B cell (primary cell): Measurements from ENCODE around the gene PSKH1. TPM values are rescaled to one million over a fixed set of nuclear protein-coding genes. Genes with fewer than 3 reads are reported as not detected.
A peak's percentile ranks its signal among the peaks of the same experiment; 100 is the strongest.

Source experiments
- ATAC-seq: fragments of 200-7000 bp; cut with Tn5 transposase; one replicate; pipeline ENCODE4 v1.10.0; 2021; ENCODE audit warnings: low read depth, mild to moderate bottlenecking, moderate number of reproducible peaks, moderate library complexity
- CTCF ChIA-PET: fragments of 350-600 bp; sonication (Branson Sonifier 250); formaldehyde crosslinking; loops from one replicate; lab custom pipeline; 2021; ENCODE audit warnings: antibody characterized with exemption, inconsistent platforms; lab: Charles Lee
- POLR2A ChIA-PET: fragments of 350-600 bp; sonication (Branson Sonifier 250); formaldehyde crosslinking; loops from one replicate; lab custom pipeline; 2021; ENCODE audit warnings: antibody characterized with exemption; lab: Charles Lee
- DNase-seq: peaks from one replicate; pipeline ENCODE4 v3.0.0; 2013
- H2AFZ ChIP-seq: 2 replicates; pipeline ENCODE4 v1.6.1; 2012; ENCODE audit warnings: mild to moderate bottlenecking, low read depth, low read length; ENCODE audit not compliant: insufficient read depth, poor library complexity, severe bottlenecking
- H3K27ac ChIP-seq, 2 donors: 1 replicate in 1 of 2; 2 replicates in 1 of 2; pipeline ENCODE4 v1.5.1; 2012 to 2013; ENCODE audit warnings: low read length in 2 of 2, mild to moderate bottlenecking in 2 of 2, moderate library complexity in 1 of 2
- H3K27me3 ChIP-seq, 4 experiments: fragments of 200-600 bp in 1 of 4; sonication (generic) in 1 of 4; replicated peaks in 1 of 4; 1 replicate in 2 of 4; 2 replicates in 2 of 4; pipeline versions ENCODE4 v1.6.1 to v1.7.0; 2013 to 2016; ENCODE audit warnings: low read length in 3 of 4, mild to moderate bottlenecking in 2 of 4, mixed read lengths in 1 of 4, moderate library complexity in 1 of 4; ENCODE audit not compliant: insufficient read depth in 4 of 4, control insufficient read depth in 3 of 4; ENCODE audit errors: control extremely low read depth in 1 of 4
- H3K36me3 ChIP-seq, 2 experiments: replicated peaks in 1 of 2; 1 replicate in 1 of 2; 2 replicates in 1 of 2; pipeline versions ENCODE4 v1.6.1 to v1.7.1; 2013; ENCODE audit warnings: low read length in 1 of 2; ENCODE audit not compliant: insufficient read depth in 2 of 2, control insufficient read depth in 1 of 2; ENCODE audit errors: control extremely low read depth in 1 of 2, extremely low read depth in 1 of 2
- H3K4me1 ChIP-seq, 2 donors: fragments of 200-600 bp in 1 of 2; sonication (generic) in 1 of 2; 1 replicate in 1 of 2; 2 replicates in 1 of 2; pipeline versions ENCODE4 v1.5.1 to v1.6.1; 2013 to 2017; ENCODE audit warnings: low read length in 2 of 2; ENCODE audit not compliant: control insufficient read depth in 2 of 2, insufficient read depth in 2 of 2
- H3K4me2 ChIP-seq: replicated peaks from 2 replicates; pipeline ENCODE3; 2012; ENCODE audit warnings: mild to moderate bottlenecking, low read depth, low read length; ENCODE audit not compliant: poor library complexity, severe bottlenecking
- H3K4me3 ChIP-seq, 5 experiments: fragments of 200-600 bp in 1 of 5; sonication (generic) in 1 of 5; 1 replicate in 3 of 5; 2 replicates in 2 of 5; pipeline versions ENCODE4 v1.5.1 to v1.7.0; 2011 to 2016; ENCODE audit warnings: low read length in 4 of 5, mild to moderate bottlenecking in 4 of 5, low read depth in 2 of 5, control low read depth in 1 of 5, moderate library complexity in 1 of 5; ENCODE audit not compliant: insufficient read depth in 1 of 5; ENCODE audit errors: control extremely low read depth in 1 of 5, extremely low read depth in 1 of 5
- H3K79me2 ChIP-seq: fragments of 200-600 bp; sonication (generic); one replicate; pipeline ENCODE4 v1.6.0; 2016; ENCODE audit warnings: low read length; ENCODE audit not compliant: control insufficient read depth, insufficient read depth
- H3K9ac ChIP-seq: fragments of 200-600 bp; sonication (generic); 2 replicates; pipeline ENCODE4 v1.6.1; 2017; ENCODE audit warnings: mild to moderate bottlenecking, low read length, moderate library complexity
- H3K9me3 ChIP-seq, 3 donors: one replicate each; pipeline versions ENCODE4 v1.6.1 to v1.7.1; 2013; ENCODE audit warnings: low read length in 2 of 3; ENCODE audit not compliant: control insufficient read depth in 2 of 3, insufficient read depth in 1 of 3; ENCODE audit errors: control extremely low read depth in 1 of 3
- H4K20me1 ChIP-seq: 2 replicates; pipeline ENCODE4 v1.6.0; 2012; ENCODE audit warnings: mild to moderate bottlenecking, low read length; ENCODE audit not compliant: insufficient read depth, control insufficient read depth, poor library complexity, severe bottlenecking
- H3K27ac Mint-ChIP-seq: one replicate; pipeline ENCODE4 v1.8.0; 2021; ENCODE audit warnings: mixed read lengths
- H3K27me3 Mint-ChIP-seq: one replicate; pipeline ENCODE4 v1.8.0; 2021; ENCODE audit warnings: mixed read lengths
- H3K4me1 Mint-ChIP-seq: one replicate; pipeline ENCODE4 v1.8.0; 2021; ENCODE audit warnings: mixed read lengths
- H3K4me3 Mint-ChIP-seq: one replicate; pipeline ENCODE4 v1.8.0; 2021; ENCODE audit warnings: mixed read lengths
- H3K9me3 Mint-ChIP-seq: one replicate; pipeline ENCODE4 v1.8.0; 2022; ENCODE audit warnings: mixed read lengths; ENCODE audit not compliant: insufficient read depth
- CTCF ChIP-seq: fragments of 200-600 bp; IDR thresholded peaks from one replicate; pipeline ENCODE4 v1.8.0; 2022; ENCODE audit warnings: antibody characterized with exemption, mild to moderate bottlenecking
- EZH2 ChIP-seq: IDR thresholded peaks from 2 replicates; pipeline ENCODE4 v1.6.1; 2012; ENCODE audit warnings: borderline replicate concordance, low read depth, mild to moderate bottlenecking, moderate library complexity, low read length; ENCODE audit not compliant: insufficient read depth, poor library complexity, severe bottlenecking
- WGBS: methylation state at CpG from one replicate; pipeline ENCODE4 v1.1.5; 2013; ENCODE audit warnings: missing lambda C conversion rate; ENCODE audit not compliant: insufficient coverage; 5-methylcytosine and 5-hydroxymethylcytosine counted together
- intact Hi-C: fragments of 100-400 bp; cut with micrococcal nuclease; formaldehyde crosslinking; loops from one replicate; pipeline ENCODE4 v1.10.0; 2022
- polyA plus RNA-seq: library from polyadenylated mRNA; depleted of rRNA; stranded (reverse); fragments of >200 nt; gene quantifications from 2 replicates; pipeline ENCODE4 v1.2.3, GENCODE V29; 2012
- total RNA-seq, 2 donors: library from RNA; stranded (reverse); fragments of 120-200 nt in 1 of 2; gene quantifications; 1 replicate in 1 of 2; 2 replicates in 1 of 2; pipeline versions ENCODE4 v1.2.3 to v1.2.4, GENCODE V29; 2013 to 2022

Gene PSKH1
- total and polyA plus RNA-seq, 2 donors (not counting 1 experiment from before 2014, with no cell fraction given), result 20.1 to 29.1 TPM

- no peak overlapping the region for H3K27ac ChIP-seq
- intact Hi-C loops, result loop anchor here (5.0 kb wide), 1 partner anchor 39 kb away; no protein-coding TSS in a partner anchor
- DNase-seq (no peak), ATAC-seq (no peak)
- H3K4me3 ChIP-seq, result no peak overlapping the region
- H3K27me3 ChIP-seq, result no peaks in the 10 kb centered on the region
- TF ChIP-seq CTCF, result no peak
- TF ChIP-seq EZH2, result no peak
- Mint-ChIP-seq H3K9me3 (no peaks in the 10 kb centered on the region), H3K4me1 (peaks cover 37% of the 10 kb centered on the region), H3K27me3 (no peaks in the 10 kb centered on the region), H3K4me3 (no peak overlapping the region), H3K27ac (peak overlapping the region; percentile 20)
- H3K4me2 ChIP-seq, result no peak overlapping the region
- WGBS, result 100% methylated on average over 2 of the region's 3 CpGs
- H3K9ac ChIP-seq, result no peak overlapping the region
- peaks cover 23 to 25% of the 10 kb centered on the region in 2 donors for H3K4me1 ChIP-seq
- peaks cover 34% of the 10 kb centered on the region for H3K79me2 ChIP-seq
- ChIA-PET POLR2A (interaction anchor here (0.7 kb wide), 1 partner anchor 212 kb away, joined by 4 read pairs; no protein-coding TSS in a partner anchor), CTCF (interaction anchor here (1.3 kb wide), 2 partner anchors 13 to 198 kb away, joined by 4 to 6 read pairs; partner anchors contain the start of gene NRN1L)
- no peak overlapping the region for H2AFZ ChIP-seq
- peaks cover 28% of the 10 kb centered on the region for H4K20me1 ChIP-seq
- no peaks in the 10 kb centered on the region for H3K9me3 ChIP-seq
- peaks cover 0 to 27% of the 10 kb centered on the region in 2 experiments for H3K36me3 ChIP-seq
Observed at GRCh38 chr16:67871256-67871655, 21.8 kb upstream of the PSKH1 start.

GRCh38 chr16:67872131-67872630, 20.9 kb upstream of the PSKH1 start:
- Histone ChIP-seq H2AFZ (peak overlapping the region; percentile 97), H3K27ac (peak overlapping the region; percentile 74 to 81), H3K27me3 (no peaks in the 10 kb centered on the region), H3K4me3 (peak overlapping the region; percentile 41 to 98 (median 88)), H3K9me3 (no peaks in the 10 kb centered on the region), H3K36me3 (peaks cover 0 to 33% of the 10 kb centered on the region in 2 experiments), H4K20me1 (peaks cover 33% of the 10 kb centered on the region), H3K4me2 (peak overlapping the region; percentile 98), H3K4me1 (peaks cover 23 to 25% of the 10 kb centered on the region in 2 donors), H3K79me2 (peaks cover 37% of the 10 kb centered on the region), H3K9ac (peak overlapping the region; percentile 87)
- intact Hi-C loops, result loop anchor here (1.0 to 5.0 kb wide), 6 partner anchors 21 to 153 kb away; partner anchors contain the start of genes GFOD2, NUTF2, PSKH1 and RANBP10
- Mint-ChIP-seq H3K9me3 (no peaks in the 10 kb centered on the region), H3K4me1 (peaks cover 37% of the 10 kb centered on the region), H3K27me3 (no peaks in the 10 kb centered on the region), H3K27ac (peak overlapping the region; percentile 90), H3K4me3 (peak overlapping the region; percentile 91)
- WGBS, result 17% methylated on average over 1 of the region's 2 CpGs
- POLR2A ChIA-PET, result interaction anchor here (0.7 kb wide), 1 partner anchor 211 kb away, joined by 4 read pairs; no protein-coding TSS in a partner anchor
- no peak for DNase-seq
- CTCF ChIA-PET, result interaction anchor here (1.3 kb wide), 2 partner anchors 12 to 199 kb away, joined by 4 to 6 read pairs; partner anchors contain the start of gene NRN1L
- no peak for ATAC-seq
- TF ChIP-seq CTCF (no peak), EZH2 (no peak)
